Right atrium auricular region (tissue), 2 donors: ENCODE data around the gene NUB1. TPM values are rescaled to one million over a fixed set of nuclear protein-coding genes. Genes with fewer than 3 reads are reported as not detected.

Source experiments
- DNase-seq: peaks from one replicate; pipeline ENCODE4 v3.0.0-alpha.2; 2019; ENCODE audit warnings: low spot score
- H3K27ac ChIP-seq, 2 donors: fragments of 200-600 bp; sonication (generic); 1 replicate in 1 of 2; 2 replicates in 1 of 2; pipeline ENCODE4 v1.5.1; 2016 to 2019
- H3K27me3 ChIP-seq, 2 donors: fragments of 200-600 bp; sonication (generic); one replicate each; pipeline versions ENCODE4 v1.5.1 to v1.6.0; 2017 to 2019
- H3K36me3 ChIP-seq: fragments of 200-600 bp; sonication (generic); one replicate; pipeline ENCODE4 v1.5.1; 2016
- H3K4me1 ChIP-seq, 2 donors: fragments of 200-600 bp; sonication (generic); one replicate each; pipeline versions ENCODE4 v1.5.1 to v1.6.0; 2017 to 2019
- H3K4me3 ChIP-seq, 2 donors: fragments of 200-600 bp; sonication (generic); 1 replicate in 1 of 2; 2 replicates in 1 of 2; pipeline ENCODE4 v1.5.1; 2017 to 2019; ENCODE audit warnings: mild to moderate bottlenecking in 1 of 2, moderate library complexity in 1 of 2
- H3K9me3 ChIP-seq, 2 donors: fragments of 200-600 bp; sonication (generic); one replicate each; pipeline ENCODE4 v1.5.1; 2019
- CTCF ChIP-seq, 2 donors: fragments of 200-600 bp; sonication (generic); IDR thresholded peaks; one replicate each; pipeline ENCODE4 v1.5.1; 2019; ENCODE audit warnings: antibody characterized with exemption in 2 of 2
- total RNA-seq, 2 donors: library from RNA; depleted of rRNA; stranded (reverse); fragments of >200 nt; gene quantifications; one replicate each; pipeline ENCODE4 v1.1.0, GENCODE V29; 2016

The NUB1 gene
- total RNA-seq, 2 donors from 2014 or later, result 33.5 to 39.6 TPM

DNA sequence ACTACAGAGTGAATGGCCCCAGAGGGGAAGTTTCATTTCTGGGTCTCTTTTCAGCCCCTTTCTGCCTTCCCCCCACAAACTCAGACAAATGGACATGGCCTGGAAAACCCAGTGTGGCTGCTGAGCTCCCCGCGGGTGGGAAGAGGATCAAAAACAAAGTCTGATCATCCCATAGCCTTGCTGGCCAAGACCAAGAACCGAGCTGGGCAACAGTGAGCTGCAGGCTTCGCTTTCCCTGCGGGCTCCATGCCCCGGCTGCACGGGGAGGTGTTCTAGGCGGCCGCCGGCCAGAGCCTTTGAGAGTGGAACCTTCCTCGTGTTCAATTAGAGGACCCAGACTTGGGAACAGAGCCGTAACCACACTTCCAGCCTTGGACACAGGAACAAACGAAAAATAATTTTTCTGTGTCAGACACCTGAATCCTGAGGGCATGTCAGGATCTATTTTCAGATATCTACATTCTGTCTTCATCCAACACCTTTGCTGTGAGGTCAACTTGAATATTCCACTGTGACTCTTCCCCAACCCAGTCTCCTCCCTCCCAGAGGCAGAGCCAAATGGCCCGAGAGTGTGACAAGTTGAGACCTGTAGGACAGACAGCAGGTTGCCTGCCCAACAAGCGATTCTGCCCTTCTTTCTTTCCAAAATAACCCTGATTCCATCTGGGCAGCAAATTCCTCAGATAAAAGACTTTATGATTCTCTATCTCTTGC is 42.2 kb downstream of the NUB1 start:
- DNase-seq, result no peak
- Histone ChIP-seq H3K4me3 (no peak overlapping the region), H3K36me3 (no peaks in the 10 kb centered on the region), H3K27me3 (peaks cover 2 to 15% of the 10 kb centered on the region in 2 donors), H3K4me1 (peaks cover 0 to 15% of the 10 kb centered on the region in 2 donors), H3K27ac (no peak overlapping the region), H3K9me3 (no peaks in the 10 kb centered on the region)
- no peak for TF ChIP-seq CTCF (IDR thresholded peaks at IDR 0.05)

DNA sequence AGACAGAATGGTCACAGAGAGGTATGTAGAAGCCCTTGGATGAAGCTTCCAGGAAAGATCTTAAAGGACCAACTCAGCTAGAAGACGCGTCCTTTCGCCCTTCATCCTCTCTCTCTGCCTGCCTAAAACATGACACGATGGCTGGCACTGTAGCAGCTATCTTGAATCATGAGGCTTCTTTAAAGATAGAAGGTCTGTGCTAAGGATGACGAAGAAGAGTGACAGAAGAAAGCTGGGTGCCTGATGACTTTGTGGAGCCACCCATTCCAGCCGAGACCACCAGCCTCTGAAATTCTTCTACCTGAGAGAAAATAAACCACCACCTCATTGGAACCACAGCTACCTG is 42.7 kb downstream of the NUB1 start:
- Histone ChIP-seq H3K36me3 (no peaks in the 10 kb centered on the region), H3K27me3 (peaks cover 2 to 15% of the 10 kb centered on the region in 2 donors), H3K4me1 (peaks cover 0 to 15% of the 10 kb centered on the region in 2 donors), H3K4me3 (no peak overlapping the region), H3K27ac (no peak overlapping the region), H3K9me3 (no peaks in the 10 kb centered on the region)
- TF ChIP-seq CTCF (IDR thresholded peaks at IDR 0.05), result no peak
- no peak for DNase-seq

GRCh38 chr7:151384776-151385625 is 43.4 kb downstream of the NUB1 start:
- H3K27me3 ChIP-seq, result peaks cover 2 to 15% of the 10 kb centered on the region in 2 donors
- no peak for DNase-seq
- H3K36me3 ChIP-seq, result no peaks in the 10 kb centered on the region
- no peaks in the 10 kb centered on the region for H3K9me3 ChIP-seq
- no peak overlapping the region for H3K27ac ChIP-seq
- TF ChIP-seq CTCF (IDR thresholded peaks at IDR 0.05), result no peak
- H3K4me3 ChIP-seq, result no peak overlapping the region
- peaks cover 0 to 15% of the 10 kb centered on the region in 2 donors for H3K4me1 ChIP-seq

- H3K36me3 ChIP-seq, result no peaks in the 10 kb centered on the region
- H3K4me1 ChIP-seq, result peaks cover 0 to 15% of the 10 kb centered on the region in 2 donors
- peaks cover 2 to 15% of the 10 kb centered on the region in 2 donors for H3K27me3 ChIP-seq
- H3K9me3 ChIP-seq, result no peaks in the 10 kb centered on the region
- no peak overlapping the region for H3K4me3 ChIP-seq
- no peak overlapping the region for H3K27ac ChIP-seq
- TF ChIP-seq CTCF (IDR thresholded peaks at IDR 0.05), result no peak
- DNase-seq, result no peak
Measured at GRCh38 chr7:151385626-151386300, 44.2 kb downstream of the NUB1 start.

DNA sequence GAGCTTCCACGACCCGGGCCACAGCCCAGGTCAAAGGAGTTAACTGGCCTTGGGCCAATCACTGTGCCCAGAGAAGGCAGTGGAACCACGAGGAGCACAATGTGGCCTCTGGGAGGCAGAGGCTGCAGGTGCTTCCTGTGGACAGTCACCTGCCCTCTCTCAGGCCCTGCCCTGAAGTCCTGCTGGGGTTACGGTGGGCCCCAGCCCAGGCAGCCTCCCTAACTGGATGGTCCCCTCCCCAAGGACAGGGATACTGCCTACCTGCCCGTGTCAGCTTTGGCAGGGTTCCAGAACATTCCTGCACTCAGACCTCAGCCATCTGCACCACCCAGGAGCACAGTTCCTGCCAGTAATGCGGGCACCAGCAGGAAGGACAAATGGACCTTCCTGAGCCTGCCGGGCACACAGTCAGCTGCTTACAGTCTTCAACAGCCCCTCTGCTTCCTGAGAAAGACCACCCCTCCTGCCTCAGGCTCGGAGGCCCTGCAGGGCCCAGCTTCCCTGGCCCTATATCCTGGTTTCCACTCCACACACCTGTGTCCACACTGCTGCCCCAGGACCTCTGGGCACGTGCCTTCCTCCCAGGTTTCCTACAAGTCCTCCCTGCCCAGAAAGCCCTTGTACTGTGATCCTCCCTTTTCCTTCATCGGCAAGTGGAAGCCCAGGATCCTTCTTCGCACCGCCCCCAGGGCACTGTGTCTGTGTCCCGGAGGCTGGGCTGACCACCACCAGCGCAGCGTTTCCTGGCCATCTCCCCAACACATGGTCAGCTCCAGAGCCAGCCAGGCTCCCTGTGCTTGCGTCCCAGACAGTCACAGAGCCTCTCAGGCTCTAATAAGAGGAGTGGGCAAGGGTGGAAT is 44.9 kb downstream of the NUB1 start:
- Histone ChIP-seq H3K4me1 (peaks cover 0 to 8% of the 10 kb centered on the region in 2 donors), H3K36me3 (no peaks in the 10 kb centered on the region), H3K27me3 (peaks cover 2 to 11% of the 10 kb centered on the region in 2 donors), H3K27ac (no peak overlapping the region), H3K4me3 (no peak overlapping the region), H3K9me3 (no peaks in the 10 kb centered on the region)
- no peak for TF ChIP-seq CTCF (IDR thresholded peaks at IDR 0.05)
- no peak for DNase-seq
